Endothelial cell of umbilical vein (primary cell): ENCODE measurements around the gene RAMP2. TPM values are rescaled to one million over a fixed set of nuclear protein-coding genes. Genes with fewer than 3 reads are reported as not detected.

ENCODE experiments used
- BruUV-seq: library from RNA; stranded (reverse); fragments of 400-500 nt; replicated peaks from 2 replicates; lab custom pipeline; 2021; lab: Mats Ljungman, UMichigan
- CTCF ChIA-PET: fragments of 300-600, 350-600 bp; sonication (Branson Sonifier 250); formaldehyde crosslinking; loops from one replicate; lab custom pipeline; 2021; ENCODE audit warnings: antibody characterized with exemption, inconsistent platforms; lab: Charles Lee
- POLR2A ChIA-PET: fragments of 300-600, 350-600 bp; sonication (Branson Sonifier 250); formaldehyde crosslinking; loops from one replicate; lab custom pipeline; 2021; ENCODE audit warnings: antibody characterized with exemption, inconsistent platforms; lab: Charles Lee
- DNase-seq: peaks from one replicate; pipeline ENCODE4 v3.0.0-alpha.2; 2011; ENCODE audit warnings: low read depth, low spot score
- FAIRE-seq: peaks from 2 replicates; lab custom pipeline; 2011; peaks lifted over from hg19 to GRCh38; lab: Jason Lieb, UNC
- H2AFZ ChIP-seq: 2 replicates; pipeline ENCODE4 v1.6.0; 2012; ENCODE audit warnings: low read depth, low read length, control low read depth, inconsistent platforms
- H3K27ac ChIP-seq: 2 replicates; pipeline ENCODE4 v1.5.1; 2011; ENCODE audit warnings: low read depth, mild to moderate bottlenecking, control low read depth, low read length, moderate library complexity; ENCODE audit not compliant: insufficient read depth
- H3K27me3 ChIP-seq, 2 experiments: 2 replicates each; pipeline versions ENCODE4 v1.6.0 to v1.6.1; 2011; ENCODE audit warnings: low read length in 2 of 2, mixed read lengths in 1 of 2; ENCODE audit not compliant: control insufficient read depth in 2 of 2, insufficient read depth in 2 of 2
- H3K36me3 ChIP-seq, 2 experiments: 2 replicates in 1 of 2; 3 replicates in 1 of 2; pipeline ENCODE4 v1.5.1; 2011; ENCODE audit warnings: low read length in 2 of 2, mild to moderate bottlenecking in 1 of 2, moderate library complexity in 1 of 2; ENCODE audit not compliant: control insufficient read depth in 2 of 2, insufficient read depth in 2 of 2; ENCODE audit errors: extremely low read depth in 1 of 2
- H3K4me1 ChIP-seq: 3 replicates; pipeline ENCODE4 v1.5.1; 2011; ENCODE audit warnings: mild to moderate bottlenecking, low read length; ENCODE audit not compliant: control insufficient read depth, insufficient read depth; ENCODE audit errors: extremely low read depth
- H3K4me2 ChIP-seq: 2 replicates; pipeline ENCODE4 v1.6.1; 2011; ENCODE audit warnings: low read length, control low read depth, mixed read lengths; ENCODE audit not compliant: insufficient read depth
- H3K4me3 ChIP-seq, 3 experiments: fragments of 200-600 bp in 1 of 3; sonication (generic), shearing (Covaris generic) in 1 of 3; replicated peaks in 1 of 3; 2 replicates each; pipeline ENCODE4 v1.5.1; 2011 to 2016; ENCODE audit warnings: control low read depth in 3 of 3, low read length in 3 of 3, mild to moderate bottlenecking in 2 of 3, inconsistent platforms in 1 of 3, low read depth in 1 of 3, moderate library complexity in 1 of 3; ENCODE audit not compliant: insufficient read depth in 1 of 3
- H3K79me2 ChIP-seq: 2 replicates; pipeline ENCODE4 v1.6.0; 2012; ENCODE audit warnings: low read length, inconsistent platforms; ENCODE audit not compliant: control insufficient read depth, insufficient read depth
- H3K9ac ChIP-seq: replicated peaks from 2 replicates; pipeline ENCODE3; 2011; ENCODE audit warnings: low read length, control low read depth; ENCODE audit not compliant: insufficient read depth; ENCODE audit errors: extremely low read depth
- H3K9me1 ChIP-seq: replicated peaks from 3 replicates; pipeline ENCODE4 v1.6.0; 2011; ENCODE audit warnings: mild to moderate bottlenecking, low read length; ENCODE audit not compliant: control insufficient read depth, insufficient read depth; ENCODE audit errors: extremely low read depth
- H3K9me3 ChIP-seq: replicated peaks from 2 replicates; pipeline ENCODE4 v1.5.1; 2012; ENCODE audit warnings: low read length, inconsistent platforms; ENCODE audit not compliant: control insufficient read depth, insufficient read depth
- H4K20me1 ChIP-seq: replicated peaks from 2 replicates; pipeline ENCODE3; 2011; ENCODE audit warnings: mild to moderate bottlenecking, low read length; ENCODE audit not compliant: control insufficient read depth, insufficient read depth; ENCODE audit errors: extremely low read depth
- EZH2 ChIP-seq: IDR thresholded peaks from 2 replicates; pipeline ENCODE4 v1.6.1; 2012; ENCODE audit warnings: borderline replicate concordance, low read depth, mild to moderate bottlenecking, moderate library complexity, low read length, inconsistent platforms; ENCODE audit not compliant: severe bottlenecking
- FOS ChIP-seq: IDR thresholded peaks from 2 replicates; pipeline ENCODE4 v1.6.1; 2011; ENCODE audit warnings: mild to moderate bottlenecking, low read length, moderate library complexity, borderline replicate concordance; ENCODE audit not compliant: insufficient read depth
- GATA2 ChIP-seq: IDR thresholded peaks from 2 replicates; pipeline ENCODE4 v1.7.0; 2011; ENCODE audit warnings: low read depth, mild to moderate bottlenecking, moderate library complexity, mixed read lengths, low read length; ENCODE audit not compliant: insufficient read length, insufficient read depth
- JUN ChIP-seq: IDR thresholded peaks from 2 replicates; pipeline ENCODE4 v1.6.1; 2011; ENCODE audit warnings: borderline replicate concordance, low read depth; ENCODE audit not compliant: insufficient read length, insufficient read depth
- MAX ChIP-seq: IDR thresholded peaks from 2 replicates; pipeline ENCODE4 v1.6.1; 2011; ENCODE audit not compliant: insufficient read depth, insufficient read length
- MYC ChIP-seq: IDR thresholded peaks from one replicate; pipeline ENCODE4 v1.6.1; 2011; ENCODE audit warnings: mild to moderate bottlenecking, low read depth, low read length
- POLR2A ChIP-seq: IDR thresholded peaks from 2 replicates; pipeline ENCODE4 v1.6.1; 2012; ENCODE audit warnings: low read depth, mild to moderate bottlenecking, control low read depth, low read length
- POLR2AphosphoS5 ChIP-seq: IDR thresholded peaks from 2 replicates; pipeline ENCODE4 v1.6.1; 2012; ENCODE audit warnings: low read depth, mild to moderate bottlenecking, control low read depth, low read length, moderate library complexity; ENCODE audit not compliant: insufficient read depth
- dilution Hi-C: fragments of 300-500 bp; cut with MboI; formaldehyde crosslinking; loops from one replicate; pipeline ENCODE4 v1.15.0; 2019; ENCODE audit warnings: low sequenced_read_pairs; ENCODE audit not compliant: extremely low pct_ligation_motif_present
- intact Hi-C: fragments of 100-400 bp; cut with micrococcal nuclease; formaldehyde crosslinking; loops from one replicate; pipeline ENCODE4 v1.10.0; 2022
- polyA plus RNA-seq, 4 experiments: library from polyadenylated mRNA; depleted of rRNA in 3 of 4; stranded (reverse) in 3 of 4; unstranded in 1 of 4; fragments of >200 nt; gene quantifications; 2 replicates each; pipeline versions ENCODE4 v1.2.1 to v1.2.3, GENCODE V29; 2011 to 2012; ENCODE audit warnings: missing spikeins in 1 of 4
- total RNA-seq: library from RNA; stranded (reverse); gene quantifications from 2 replicates; pipeline ENCODE4 v1.2.3, GENCODE V29; 2021
- TF ChIP-seq, protein P1 (sequence below), 2 donors: IDR thresholded peaks; 1 replicate in 1 of 2; 2 replicates in 1 of 2; pipeline ENCODE4 v1.5.1; 2011; ENCODE audit warnings: low read length in 2 of 2, mild to moderate bottlenecking in 2 of 2, moderate library complexity in 2 of 2, control low read depth in 1 of 2, inconsistent platforms in 1 of 2, low read depth in 1 of 2; ENCODE audit not compliant: insufficient read depth in 1 of 2; ENCODE audit errors: extremely low read depth in 1 of 2

The RAMP2 gene
- total and polyA plus RNA-seq, 2 donors (not counting 3 experiments of a cell fraction or from before 2014, with no cell fraction given) = 106 to 192 TPM

DNA sequence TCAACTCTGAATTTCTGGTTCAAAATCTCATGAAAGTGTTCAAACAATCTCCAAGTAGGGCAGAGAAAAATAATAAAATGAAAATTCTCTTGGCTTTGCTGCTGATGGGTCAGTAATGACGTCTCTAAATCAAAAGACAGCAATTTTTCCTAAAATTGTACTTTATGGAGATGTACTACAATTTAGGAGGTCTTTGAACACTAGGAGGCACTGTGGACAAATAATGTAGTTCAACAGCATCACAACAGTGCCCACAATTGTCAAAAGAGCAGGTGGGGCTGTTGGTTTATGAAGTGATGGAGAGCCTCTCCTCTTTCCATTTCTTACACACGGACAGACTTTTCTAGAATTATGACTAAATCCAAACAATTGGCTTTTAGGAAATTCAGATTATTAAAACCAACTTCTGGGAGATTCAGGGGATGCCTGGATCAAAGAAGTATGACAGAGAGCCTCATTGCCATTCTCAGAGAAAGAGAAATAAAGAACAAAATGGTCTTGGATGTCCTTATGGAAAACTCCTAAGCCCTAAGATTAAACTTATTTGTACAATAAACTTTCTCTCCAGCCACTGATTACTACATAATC, 39.9 kb upstream of the RAMP2 start:
- Histone ChIP-seq H3K9me3 (no peaks in the 10 kb centered on the region), H3K4me1 (no peaks in the 10 kb centered on the region), H3K27me3 (no peaks in the 10 kb centered on the region), H3K9ac (no peak overlapping the region), H3K4me3 (no peak overlapping the region), H3K27ac (no peak overlapping the region), H3K36me3 (peaks cover 12 to 21% of the 10 kb centered on the region in 2 experiments), H3K9me1 (no peaks in the 10 kb centered on the region), H4K20me1 (no peaks in the 10 kb centered on the region), H2AFZ (no peak overlapping the region), H3K4me2 (no peak overlapping the region), H3K79me2 (no peaks in the 10 kb centered on the region)
- FAIRE-seq (peak; percentile 96), DNase-seq (peak; percentile 73)
- CTCF ChIA-PET = interaction anchor here (1.9 to 3.8 kb wide), 3 partner anchors 42 to 104 kb away, joined by 25 to 35 read pairs (median 28); partner anchors contain the start of gene BECN1
- intact Hi-C loops (loop anchor here (1.0 to 2.0 kb wide), 6 partner anchors 42 to 216 kb away; partner anchors contain the start of gene BECN1), dilution Hi-C loops (no loop called here)
- POLR2A ChIA-PET = no interaction called here
- BruUV-seq = no TSS peak
- TF ChIP-seq, protein P1, sequence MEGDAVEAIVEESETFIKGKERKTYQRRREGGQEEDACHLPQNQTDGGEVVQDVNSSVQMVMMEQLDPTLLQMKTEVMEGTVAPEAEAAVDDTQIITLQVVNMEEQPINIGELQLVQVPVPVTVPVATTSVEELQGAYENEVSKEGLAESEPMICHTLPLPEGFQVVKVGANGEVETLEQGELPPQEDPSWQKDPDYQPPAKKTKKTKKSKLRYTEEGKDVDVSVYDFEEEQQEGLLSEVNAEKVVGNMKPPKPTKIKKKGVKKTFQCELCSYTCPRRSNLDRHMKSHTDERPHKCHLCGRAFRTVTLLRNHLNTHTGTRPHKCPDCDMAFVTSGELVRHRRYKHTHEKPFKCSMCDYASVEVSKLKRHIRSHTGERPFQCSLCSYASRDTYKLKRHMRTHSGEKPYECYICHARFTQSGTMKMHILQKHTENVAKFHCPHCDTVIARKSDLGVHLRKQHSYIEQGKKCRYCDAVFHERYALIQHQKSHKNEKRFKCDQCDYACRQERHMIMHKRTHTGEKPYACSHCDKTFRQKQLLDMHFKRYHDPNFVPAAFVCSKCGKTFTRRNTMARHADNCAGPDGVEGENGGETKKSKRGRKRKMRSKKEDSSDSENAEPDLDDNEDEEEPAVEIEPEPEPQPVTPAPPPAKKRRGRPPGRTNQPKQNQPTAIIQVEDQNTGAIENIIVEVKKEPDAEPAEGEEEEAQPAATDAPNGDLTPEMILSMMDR (IDR thresholded peaks at IDR 0.05; ENCODE audit: extremely low read depth in 1 of 2, insufficient read depth in 1 of 2, low read depth in 1 of 2, low read length in 2 of 2) = peak; percentile 47 to 52
- no peak for TF ChIP-seq POLR2AphosphoS5

- CTCF ChIA-PET = interaction anchor here (3.6 to 4.4 kb wide), 2 partner anchors 40 to 101 kb away, joined by 25 to 35 read pairs; partner anchors contain the start of gene BECN1
- H3K9me3 ChIP-seq = no peaks in the 10 kb centered on the region
- TF ChIP-seq EZH2 (no peak), POLR2A (no peak), FOS (no peak), MAX (no peak), POLR2AphosphoS5 (no peak), GATA2 (no peak), MYC (no peak), JUN (no peak)
- TF ChIP-seq, protein P1 (IDR thresholded peaks at IDR 0.05; ENCODE audit: extremely low read depth in 1 of 2, insufficient read depth in 1 of 2, low read depth in 1 of 2, low read length in 2 of 2) = no peak
- DNase-seq (no peak), FAIRE-seq (no peak)
- no peaks in the 10 kb centered on the region for H3K4me1 ChIP-seq
- POLR2A ChIA-PET = no interaction called here
- no peak overlapping the region for H3K4me2 ChIP-seq
- H2AFZ ChIP-seq = no peak overlapping the region
- H4K20me1 ChIP-seq = no peaks in the 10 kb centered on the region
- H3K79me2 ChIP-seq = no peaks in the 10 kb centered on the region
- H3K27me3 ChIP-seq = no peaks in the 10 kb centered on the region
- H3K36me3 ChIP-seq = peaks cover 8 to 9% of the 10 kb centered on the region in 2 experiments
- intact Hi-C loops (no loop called here), dilution Hi-C loops (no loop called here)
- H3K4me3 ChIP-seq = no peak overlapping the region
- H3K9ac ChIP-seq = no peak overlapping the region
- no peak overlapping the region for H3K27ac ChIP-seq
- no peaks in the 10 kb centered on the region for H3K9me1 ChIP-seq
- BruUV-seq = no TSS peak
These were observed 37.4 kb upstream of the RAMP2 start for GRCh38 chr17:42723636-42724035.
